ENCODE results near the gene KLHL36.

The KLHL36 gene

GRCh38 chr16:84648595-84649510 is 542 bp downstream of the KLHL36 start:
- no peak for DNase-seq

GRCh38 chr16:84649511-84649861 is 1.2 kb downstream of the KLHL36 start:
- no peak for DNase-seq

GRCh38 chr16:84650062-84650991 is 2.0 kb downstream of the KLHL36 start:
- no peak for DNase-seq

DNA sequence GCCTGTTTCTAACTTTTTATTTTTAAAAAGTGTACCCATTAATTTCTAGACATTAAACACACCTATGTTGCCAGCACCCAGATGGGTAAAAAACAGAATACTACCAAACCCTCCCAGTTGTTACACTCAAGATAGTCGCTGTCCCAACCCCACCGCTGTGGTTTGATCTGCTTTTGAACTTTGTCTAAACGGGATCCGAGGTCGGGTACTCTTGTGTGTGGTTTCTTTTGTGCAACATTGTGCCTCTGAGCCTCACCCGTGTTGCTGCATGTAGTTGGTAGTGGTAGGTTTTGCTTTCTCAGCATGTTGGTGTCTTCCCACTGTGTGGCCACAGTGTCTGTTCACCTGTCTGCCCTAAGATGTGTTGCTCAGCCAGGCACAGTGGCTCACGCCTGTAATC is 4.3 kb downstream of the KLHL36 start:
- no peak for DNase-seq

DNA sequence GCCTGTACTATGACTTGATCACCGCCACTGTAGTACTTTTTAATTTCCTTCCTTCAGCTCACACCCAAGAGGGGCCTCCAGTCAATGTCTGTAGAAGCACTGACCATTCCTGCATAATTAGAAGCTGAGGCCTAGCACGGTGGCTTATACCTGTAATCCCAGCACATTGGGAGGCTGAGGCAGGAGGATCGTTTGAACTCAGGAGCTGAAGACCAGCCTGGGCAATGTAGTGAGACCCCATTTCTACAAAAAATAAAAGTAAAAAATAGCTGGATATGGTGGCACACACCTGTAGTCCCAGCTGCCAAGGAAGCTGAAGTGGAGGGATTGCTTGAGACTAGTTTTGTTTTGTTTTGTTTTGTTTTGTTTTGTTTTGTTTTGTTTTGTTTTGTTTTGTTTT is 5.9 kb downstream of the KLHL36 start:
- no peak for DNase-seq

GRCh38 chr16:84654998-84655397 is 6.7 kb downstream of the KLHL36 start:
- no peak for DNase-seq

DNA sequence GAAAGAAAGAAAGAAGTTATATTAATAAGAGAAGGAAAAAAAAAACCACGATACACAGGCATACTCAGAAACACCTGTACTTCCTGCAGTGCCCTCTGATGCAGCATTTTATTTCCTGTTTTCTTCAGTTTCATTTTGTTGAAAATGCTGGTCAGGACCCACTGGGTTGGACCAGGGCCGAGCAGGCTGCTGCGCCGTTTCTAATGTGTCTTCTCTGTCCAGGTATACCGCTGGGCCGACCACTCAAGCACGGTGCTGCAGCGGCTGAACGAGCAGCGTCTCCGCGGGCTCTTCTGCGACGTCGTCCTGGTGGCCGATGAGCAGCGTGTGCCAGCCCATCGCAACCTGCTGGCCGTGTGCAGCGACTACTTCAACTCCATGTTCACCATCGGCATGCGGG is 8.3 kb downstream of the KLHL36 start:
- DNase-seq: no peak

- no peak for DNase-seq
These were observed 9.0 kb downstream of the KLHL36 start for GRCh38 chr16:84657229-84657837.

DNA sequence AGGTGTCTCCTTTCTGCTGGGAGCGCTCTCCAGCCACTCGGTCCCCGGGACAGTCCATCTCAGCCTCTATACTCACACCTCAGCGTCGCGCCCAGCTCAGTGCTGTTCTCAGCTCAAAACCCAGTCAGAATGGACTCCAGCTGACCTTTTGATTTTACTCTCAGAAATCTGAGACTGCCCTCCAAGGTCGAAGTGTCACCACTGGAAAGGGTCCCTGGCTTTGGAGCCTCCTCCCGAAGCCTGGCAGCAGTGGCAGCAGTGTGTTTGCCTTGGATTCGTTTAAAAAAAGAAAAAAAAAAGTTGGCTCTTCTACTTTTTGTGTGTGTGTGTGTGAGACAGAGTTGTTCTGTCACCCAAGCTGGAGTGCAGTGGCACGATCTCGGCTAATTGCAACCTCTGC is 10.4 kb downstream of the KLHL36 start:
- no peak for DNase-seq

DNA sequence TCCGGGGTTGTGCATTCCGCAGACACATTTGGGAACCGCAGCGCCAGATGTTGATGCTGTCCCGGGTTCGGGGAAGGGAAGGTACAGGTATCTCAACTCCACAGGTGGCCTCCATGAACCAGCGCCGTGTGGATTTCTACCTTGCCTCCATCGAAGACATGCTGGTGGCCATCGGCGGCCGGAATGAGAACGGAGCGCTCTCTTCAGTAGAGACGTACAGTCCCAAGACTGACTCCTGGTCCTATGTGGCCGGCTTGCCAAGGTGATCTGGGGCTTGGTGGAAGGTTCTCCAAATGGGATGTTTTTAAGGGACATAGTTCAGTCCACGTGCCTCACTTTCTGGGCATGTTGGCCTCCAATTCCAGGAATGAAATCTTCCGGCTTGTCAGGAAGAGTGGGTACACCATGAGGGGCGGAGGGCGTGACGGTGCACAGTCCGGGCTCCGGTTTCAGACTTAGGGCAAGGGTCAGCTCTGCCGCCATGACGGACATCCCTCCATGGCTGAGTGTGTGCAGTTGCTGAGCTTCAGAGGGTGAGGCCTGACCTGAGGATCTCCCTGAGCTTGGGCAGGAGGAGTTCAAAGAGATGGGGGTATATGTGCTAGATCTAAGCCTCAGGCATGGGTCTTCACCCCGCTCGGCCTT is 11.5 kb downstream of the KLHL36 start:
- DNase-seq: no peak

- DNase-seq: no peak
These were observed 12.7 kb downstream of the KLHL36 start for GRCh38 chr16:84660973-84661372.

DNA sequence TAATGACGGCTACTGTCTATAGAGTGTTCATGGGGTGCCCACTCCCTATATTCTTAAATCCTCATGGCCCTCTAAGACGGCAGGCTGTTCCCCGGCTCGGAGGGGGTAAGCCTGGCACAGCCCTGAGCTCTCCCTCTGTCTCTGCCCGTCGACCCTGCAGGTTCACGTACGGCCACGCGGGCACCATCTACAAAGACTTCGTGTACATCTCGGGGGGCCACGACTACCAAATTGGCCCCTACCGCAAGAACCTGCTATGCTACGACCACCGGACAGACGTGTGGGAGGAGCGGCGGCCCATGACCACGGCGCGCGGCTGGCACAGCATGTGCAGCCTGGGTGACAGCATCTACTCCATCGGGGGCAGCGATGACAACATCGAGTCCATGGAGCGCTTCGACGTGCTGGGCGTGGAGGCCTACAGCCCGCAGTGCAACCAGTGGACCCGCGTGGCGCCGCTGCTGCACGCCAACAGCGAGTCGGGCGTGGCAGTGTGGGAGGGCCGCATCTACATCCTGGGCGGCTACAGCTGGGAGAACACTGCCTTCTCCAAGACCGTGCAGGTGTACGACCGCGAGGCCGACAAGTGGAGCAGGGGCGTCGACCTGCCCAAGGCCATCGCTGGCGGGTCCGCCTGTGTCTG is 13.2 kb downstream of the KLHL36 start:
- no peak for DNase-seq

DNA sequence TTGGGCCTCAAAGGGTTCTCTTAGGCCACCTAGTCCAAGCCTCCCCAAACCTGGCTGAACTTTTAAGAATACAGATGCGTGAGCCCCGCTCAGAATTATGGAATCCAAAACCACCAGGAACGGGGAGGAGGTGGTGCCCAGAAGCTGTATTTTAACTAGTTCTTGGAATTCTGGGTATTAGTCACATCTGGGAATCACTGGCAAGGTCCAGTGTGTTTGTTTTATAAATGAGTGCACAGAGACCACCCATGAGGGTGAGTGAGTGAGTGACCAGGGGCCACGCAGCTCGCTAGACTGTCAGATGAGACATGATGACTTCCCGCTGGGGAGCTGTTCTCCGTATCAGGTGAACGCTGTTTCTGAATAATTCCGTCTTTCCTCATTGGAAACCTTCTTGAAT is 14.2 kb downstream of the KLHL36 start:
- DNase-seq: no peak

GRCh38 chr16:84663433-84664101 is 15.3 kb downstream of the KLHL36 start:
- DNase-seq: no peak

GRCh38 chr16:84665359-84665758 is 17.0 kb downstream of the KLHL36 start:
- DNase-seq: no peak

DNA sequence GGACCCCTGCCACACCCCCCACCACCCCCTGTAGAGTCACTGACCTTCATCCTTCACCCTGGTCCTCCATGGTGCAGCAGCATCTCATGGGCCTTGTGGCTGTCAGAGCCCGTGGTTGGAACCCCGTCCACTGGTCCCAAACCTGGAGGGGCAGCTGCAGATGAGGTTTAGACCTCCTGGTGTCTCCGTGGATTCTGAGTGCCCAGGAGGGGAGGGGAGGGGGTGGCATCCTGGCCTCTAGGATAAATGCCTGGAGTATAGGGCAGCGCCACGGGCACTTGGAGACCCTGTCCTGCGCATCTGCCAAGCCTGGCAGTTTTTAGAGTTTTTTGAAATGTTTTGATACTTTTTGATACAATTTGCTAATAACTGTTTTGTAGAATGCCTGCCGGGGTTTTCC is 17.5 kb downstream of the KLHL36 start:
- no peak for DNase-seq

GRCh38 chr16:84667600-84668309 is 19.4 kb downstream of the KLHL36 start:
- DNase-seq: no peak

GRCh38 chr16:84670063-84670462 is 21.8 kb downstream of the KLHL36 start:
- DNase-seq: no peak

DNA sequence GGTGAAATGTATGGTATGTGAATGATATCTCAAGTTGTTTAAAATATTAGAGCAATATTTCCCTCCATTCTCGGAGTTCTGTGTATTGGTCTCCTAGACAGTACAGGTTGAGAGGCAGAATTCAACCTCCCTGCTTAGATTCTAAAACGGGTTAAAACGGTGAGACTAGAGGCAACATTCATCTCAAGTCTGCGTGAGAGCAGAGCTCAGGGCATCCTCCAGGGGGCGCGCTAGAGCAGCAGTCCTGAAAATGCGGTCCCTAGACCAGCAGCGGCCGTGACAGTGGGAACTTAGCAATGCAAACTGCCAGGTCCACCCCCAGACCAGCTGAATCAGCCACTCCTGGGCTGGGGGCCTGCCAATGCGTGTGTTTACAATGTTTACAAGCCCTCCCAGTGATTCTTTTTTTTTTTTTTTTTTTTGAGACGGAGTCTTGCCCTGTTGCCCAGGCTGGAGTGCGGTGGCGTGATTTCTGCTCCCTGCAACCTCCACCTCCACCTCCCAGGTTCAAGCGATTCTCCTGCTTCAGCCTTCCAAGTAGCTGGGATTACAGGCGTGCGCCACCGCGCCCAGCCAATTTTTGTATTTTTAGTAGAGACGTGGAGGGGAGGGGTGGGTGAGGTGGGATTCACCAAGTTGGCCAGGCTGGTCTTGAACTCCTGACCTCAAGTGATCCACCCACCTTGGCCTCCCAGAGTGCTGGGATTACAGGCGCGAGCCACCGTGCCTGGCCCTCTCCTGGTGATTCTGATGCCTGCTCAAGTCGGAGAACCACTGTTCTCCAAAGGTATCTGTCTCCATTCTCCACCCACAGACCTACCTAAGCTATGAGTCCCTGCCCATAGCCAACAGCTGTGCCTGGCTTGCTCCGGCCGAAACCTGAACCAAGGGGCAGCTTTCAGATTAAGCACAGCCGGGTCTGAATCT is 24.2 kb downstream of the KLHL36 start:
- no peak for DNase-seq

DNA sequence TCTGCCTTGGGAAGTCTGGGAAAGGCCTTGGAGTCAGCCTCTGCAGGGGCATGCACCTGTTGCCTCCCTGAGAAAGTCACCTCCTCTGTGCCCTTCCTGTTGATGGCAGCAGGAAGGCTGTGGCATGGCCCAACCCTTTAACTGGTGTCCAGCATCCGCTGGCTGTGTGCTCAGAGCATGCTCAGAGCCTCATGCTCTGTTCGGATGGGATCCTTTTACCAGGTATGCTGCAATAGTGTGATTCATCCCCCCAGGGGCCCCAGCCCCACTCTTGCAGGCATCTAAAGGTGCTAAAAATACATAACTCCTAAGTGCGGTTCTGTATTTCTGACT is 24.9 kb downstream of the KLHL36 start:
- DNase-seq: no peak

All from NCI-H510A (cell line).